H7 (cell line): ENCODE results near the gene ATP6V0D1. TPM values are rescaled to one million over a fixed set of nuclear protein-coding genes. Genes with fewer than 3 reads are reported as not detected.
A peak's percentile ranks its signal among the peaks of the same experiment; 100 is the strongest.

ENCODE experiments used
- DNase-seq: peaks from one replicate; pipeline ENCODE4 v3.0.0; 2012
- H3K27me3 ChIP-seq: 2 replicates; pipeline ENCODE4 v1.6.0; 2011; ENCODE audit warnings: mild to moderate bottlenecking, low read length; ENCODE audit not compliant: control insufficient read depth, insufficient read depth
- H3K36me3 ChIP-seq: replicated peaks from 2 replicates; pipeline ENCODE4 v1.5.1; 2011; ENCODE audit warnings: low read length; ENCODE audit not compliant: control insufficient read depth, insufficient read depth
- H3K4me3 ChIP-seq: 2 replicates; pipeline ENCODE4 v1.5.1; 2011; ENCODE audit warnings: low read depth, mild to moderate bottlenecking, control low read depth, low read length, moderate library complexity; ENCODE audit not compliant: insufficient read depth
- total RNA-seq: library from RNA; depleted of rRNA; stranded (reverse); fragments of >200 nt; shearing (Covaris generic); gene quantifications from 2 replicates; pipeline ENCODE4 v1.2.3, GENCODE V29; 2014; rRNA removed

The ATP6V0D1 gene
- total RNA-seq, 1 experiment from 2014 or later = 76.9 TPM

- peak; percentile 38 for DNase-seq
- Histone ChIP-seq H3K4me3 (no peak overlapping the region), H3K27me3 (peaks cover 13% of the 10 kb centered on the region), H3K36me3 (no peaks in the 10 kb centered on the region)
Observed at GRCh38 chr16:67388191-67388590, 92.8 kb downstream of the ATP6V0D1 start.

Other genes starting within 250 kb of the ATP6V0D1 start
- 22.4 and 37.4 TPM in 2 replicates for gene FHOD1, start 233.7 kb downstream of the ATP6V0D1 start, total RNA-seq
- 1.6 and 2.5 TPM in 2 replicates for gene SLC9A5, start 232.2 kb downstream of the ATP6V0D1 start, total RNA-seq
- gene PLEKHG4, start 201.6 kb downstream of the ATP6V0D1 start, total RNA-seq = 9.6 and 15.0 TPM in 2 replicates
- gene KCTD19, start 154.4 kb downstream of the ATP6V0D1 start, total RNA-seq = 0.89 and 2.1 TPM in 2 replicates
- 0.44 TPM in 1 of 2 replicates, not detected in the other for gene LRRC36, start 154.3 kb downstream of the ATP6V0D1 start, total RNA-seq
- 0.44 and 0.80 TPM in 2 replicates for gene TPPP3, start 87.7 kb downstream of the ATP6V0D1 start, total RNA-seq
- 8.0 and 10.3 TPM in 2 replicates for gene ZDHHC1, start 64.7 kb downstream of the ATP6V0D1 start, total RNA-seq
- gene HSD11B2, start 50.0 kb downstream of the ATP6V0D1 start, total RNA-seq = 25.1 and 35.1 TPM in 2 replicates
- gene AGRP, start 2.4 kb upstream of the ATP6V0D1 start, total RNA-seq = 1.1 TPM in 1 of 2 replicates, not detected in the other
- gene RIPOR1, start 47.7 kb upstream of the ATP6V0D1 start, total RNA-seq = 8.5 and 9.5 TPM in 2 replicates
- gene CTCF, start 81.4 kb upstream of the ATP6V0D1 start, total RNA-seq = 35.7 and 42.9 TPM in 2 replicates
- gene CARMIL2, start 164.0 kb upstream of the ATP6V0D1 start, total RNA-seq = 3.6 and 6.4 TPM in 2 replicates
- gene ACD, start 179.1 kb upstream of the ATP6V0D1 start, total RNA-seq = 44.9 and 52.2 TPM in 2 replicates
- gene PARD6A, start 179.8 kb upstream of the ATP6V0D1 start, total RNA-seq = 5.5 and 6.8 TPM in 2 replicates
- 7.0 and 12.3 TPM in 2 replicates for gene ENKD1, start 185.6 kb upstream of the ATP6V0D1 start, total RNA-seq
- 8.5 and 9.0 TPM in 2 replicates for gene C16orf86, start 185.7 kb upstream of the ATP6V0D1 start, total RNA-seq
- 25.3 and 26.2 TPM in 2 replicates for gene GFOD2, start 238.2 kb upstream of the ATP6V0D1 start, total RNA-seq